Transverse colon (tissue), 4 donors: ENCODE results near the gene ZFAND3. TPM values are rescaled to one million over a fixed set of nuclear protein-coding genes. Genes with fewer than 3 reads are reported as not detected.

ENCODE experiments used
- DNase-seq: peaks from one replicate; pipeline ENCODE4 v3.0.0-alpha.2; 2019
- H3K27ac ChIP-seq, 4 donors: fragments of 200-600 bp; sonication (generic); 2 replicates each; pipeline ENCODE4 v1.5.1; 2016 to 2018; ENCODE audit warnings: inconsistent platforms in 4 of 4
- H3K27me3 ChIP-seq: fragments of 200-600 bp; sonication (generic); 2 replicates; pipeline ENCODE4 v1.5.1; 2017; ENCODE audit warnings: inconsistent platforms
- H3K36me3 ChIP-seq, 4 donors: fragments of 200-600 bp; sonication (generic); 2 replicates each; pipeline ENCODE4 v1.5.1; 2017 to 2019; ENCODE audit warnings: inconsistent platforms in 4 of 4
- H3K4me1 ChIP-seq, 4 donors: fragments of 200-600 bp; sonication (generic); 2 replicates each; pipeline ENCODE4 v1.5.1; 2017 to 2020; ENCODE audit warnings: inconsistent platforms in 4 of 4
- H3K4me3 ChIP-seq, 4 donors: fragments of 200-600 bp; sonication (generic); 1 replicate in 1 of 4; 2 replicates in 3 of 4; pipeline versions ENCODE4 v1.5.1 to v1.6.1; 2017 to 2019; ENCODE audit warnings: inconsistent platforms in 4 of 4
- H3K9me3 ChIP-seq, 2 donors: fragments of 200-600 bp; sonication (generic); 2 replicates each; pipeline ENCODE4 v1.5.1; 2017 to 2019; ENCODE audit warnings: inconsistent platforms in 2 of 2
- CTCF ChIP-seq, 5 experiments: fragments of 200-600 bp in 3 of 5; fragments of 450-650 bp in 2 of 5; sonication (generic) in 3 of 5; IDR thresholded peaks; 1 replicate in 2 of 5; 2 replicates in 3 of 5; pipeline ENCODE4 v1.5.1; 2016 to 2017; ENCODE audit warnings: antibody characterized with exemption in 5 of 5, inconsistent platforms in 3 of 5, mild to moderate bottlenecking in 2 of 5, moderate library complexity in 1 of 5
- EP300 ChIP-seq: sonication (generic); formaldehyde crosslinking; IDR thresholded peaks from one replicate; pipeline ENCODE4 v1.6.1; 2017; ENCODE audit warnings: antibody characterized with exemption, low read depth
- POLR2A ChIP-seq: fragments of 450-650 bp; IDR thresholded peaks from one replicate; pipeline ENCODE4 v1.6.1; 2016; ENCODE audit warnings: antibody characterized with exemption, mild to moderate bottlenecking, moderate library complexity
- POLR2AphosphoS5 ChIP-seq, 3 donors: sonication (generic); formaldehyde crosslinking; IDR thresholded peaks; one replicate each; pipeline ENCODE4 v1.6.1; 2016; ENCODE audit warnings: antibody characterized with exemption in 3 of 3
- WGBS, 2 donors: methylation state at CpG; one replicate each; pipeline ENCODE4 v1.1.5; 2018; ENCODE audit warnings: low coverage in 1 of 2; 5-methylcytosine and 5-hydroxymethylcytosine counted together
- in situ Hi-C, 4 donors: fragments of 200-750 bp; cut with MboI; loops; one replicate each; pipeline versions ENCODE4 v1.15.0 to v1.15.1; 2017; ENCODE audit warnings: low sequenced_read_pairs in 3 of 4, low pct_ligation_motif_present in 1 of 4, low pct_unique_long_range_greater_than_20kb in 1 of 4
- intact Hi-C: fragments of 100-400 bp; cut with DNase I; formaldehyde crosslinking; loops from one replicate; pipeline ENCODE4 v1.15.1; 2023; ENCODE audit warnings: low total_unique reads
- total RNA-seq, 4 donors: library from RNA; depleted of rRNA; stranded (reverse); fragments of >200 nt; gene quantifications; one replicate each; pipeline ENCODE4 v1.1.0, GENCODE V29; 2016

The ZFAND3 gene
- total RNA-seq, 4 donors from 2014 or later = 20.5 to 83.4 (median 36.5) TPM

GRCh38 chr6:37862992-37863391 lies 43.5 kb downstream of the ZFAND3 start:
- in situ Hi-C loops = no loop called here
- Histone ChIP-seq H3K4me1 (peaks cover 2 to 25% (median 12%) of the 10 kb centered on the region in 4 donors), H3K27ac (no peak overlapping the region), H3K36me3 (no peaks in the 10 kb centered on the region), H3K9me3 (no peaks in the 10 kb centered on the region), H3K27me3 (no peaks in the 10 kb centered on the region), H3K4me3 (no peak overlapping the region)
- no peak for DNase-seq
- intact Hi-C loops = loop anchor here (10.0 kb wide), 1 partner anchor 48 kb away; the partner anchor contains the start of gene ZFAND3
- 95% methylated on average over 2 of the region's 2 CpGs; no CpG with 5 or more reads in 1 of the 2 donors for WGBS, 2 donors
- TF ChIP-seq POLR2A = no peak
- no peak for TF ChIP-seq CTCF (IDR thresholded peaks at IDR 0.05)
- TF ChIP-seq EP300 = no peak
- no peak for TF ChIP-seq POLR2AphosphoS5 (IDR thresholded peaks at IDR 0.05)

- peaks cover 0 to 29% (median 13%) of the 10 kb centered on the region in 4 donors for H3K4me1 ChIP-seq
- in situ Hi-C loops = no loop called here
- intact Hi-C loops = loop anchor here (10.0 kb wide), 1 partner anchor 49 kb away; the partner anchor contains the start of gene ZFAND3
- H3K36me3 ChIP-seq = no peaks in the 10 kb centered on the region
- TF ChIP-seq POLR2A (no peak), CTCF (IDR thresholded peaks at IDR 0.05) (no peak), POLR2AphosphoS5 (IDR thresholded peaks at IDR 0.05) (no peak)
- H3K27me3 ChIP-seq = no peaks in the 10 kb centered on the region
- H3K27ac ChIP-seq = no peak overlapping the region
- H3K9me3 ChIP-seq = no peaks in the 10 kb centered on the region
- no peak for DNase-seq
- H3K4me3 ChIP-seq = no peak overlapping the region
These were observed 44.7 kb downstream of the ZFAND3 start for GRCh38 chr6:37864250-37864649.

GRCh38 chr6:37865504-37865903 lies 46.0 kb downstream of the ZFAND3 start:
- intact Hi-C loops = loop anchor here (10.0 kb wide), 1 partner anchor 51 kb away; the partner anchor contains the start of gene ZFAND3
- no peaks in the 10 kb centered on the region for H3K27me3 ChIP-seq
- no peaks in the 10 kb centered on the region for H3K9me3 ChIP-seq
- peaks cover 0 to 27% (median 13%) of the 10 kb centered on the region in 4 donors for H3K4me1 ChIP-seq
- H3K27ac ChIP-seq = no peak overlapping the region
- no peak overlapping the region for H3K4me3 ChIP-seq
- no peaks in the 10 kb centered on the region for H3K36me3 ChIP-seq
- no peak for DNase-seq
- in situ Hi-C loops = no loop called here
- 87 to 100% methylated on average over 4 to 5 of the region's 5 CpGs for WGBS, 2 donors
- no peak for TF ChIP-seq CTCF (IDR thresholded peaks at IDR 0.05)
- no peak for TF ChIP-seq POLR2A
- TF ChIP-seq POLR2AphosphoS5 (IDR thresholded peaks at IDR 0.05) = no peak
- no peak for TF ChIP-seq EP300

- peaks cover 0 to 27% (median 13%) of the 10 kb centered on the region in 4 donors for H3K4me1 ChIP-seq
- WGBS, 2 donors = 82 to 87% methylated on average over 3 to 6 of the region's 6 CpGs
These were observed 47.3 kb downstream of the ZFAND3 start for GRCh38 chr6:37866590-37867507.

More at GRCh38 chr6:37866590-37867507, 47.3 kb downstream of the ZFAND3 start:
- TF ChIP-seq CTCF (IDR thresholded peaks at IDR 0.05) = no peak
- no peak for TF ChIP-seq POLR2AphosphoS5 (IDR thresholded peaks at IDR 0.05)
- no peak for TF ChIP-seq POLR2A
- no peak for TF ChIP-seq EP300
- Histone ChIP-seq H3K27ac (no peak overlapping the region), H3K27me3 (no peaks in the 10 kb centered on the region), H3K9me3 (peaks cover 0 to 5% of the 10 kb centered on the region in 2 donors), H3K4me3 (no peak overlapping the region), H3K36me3 (no peaks in the 10 kb centered on the region)
- in situ Hi-C loops = no loop called here
- no peak for DNase-seq
- intact Hi-C loops = loop anchor here (10.0 kb wide), 1 partner anchor 52 kb away; the partner anchor contains the start of gene ZFAND3
